Measurements from ENCODE around the gene PPM1N.

DNA sequence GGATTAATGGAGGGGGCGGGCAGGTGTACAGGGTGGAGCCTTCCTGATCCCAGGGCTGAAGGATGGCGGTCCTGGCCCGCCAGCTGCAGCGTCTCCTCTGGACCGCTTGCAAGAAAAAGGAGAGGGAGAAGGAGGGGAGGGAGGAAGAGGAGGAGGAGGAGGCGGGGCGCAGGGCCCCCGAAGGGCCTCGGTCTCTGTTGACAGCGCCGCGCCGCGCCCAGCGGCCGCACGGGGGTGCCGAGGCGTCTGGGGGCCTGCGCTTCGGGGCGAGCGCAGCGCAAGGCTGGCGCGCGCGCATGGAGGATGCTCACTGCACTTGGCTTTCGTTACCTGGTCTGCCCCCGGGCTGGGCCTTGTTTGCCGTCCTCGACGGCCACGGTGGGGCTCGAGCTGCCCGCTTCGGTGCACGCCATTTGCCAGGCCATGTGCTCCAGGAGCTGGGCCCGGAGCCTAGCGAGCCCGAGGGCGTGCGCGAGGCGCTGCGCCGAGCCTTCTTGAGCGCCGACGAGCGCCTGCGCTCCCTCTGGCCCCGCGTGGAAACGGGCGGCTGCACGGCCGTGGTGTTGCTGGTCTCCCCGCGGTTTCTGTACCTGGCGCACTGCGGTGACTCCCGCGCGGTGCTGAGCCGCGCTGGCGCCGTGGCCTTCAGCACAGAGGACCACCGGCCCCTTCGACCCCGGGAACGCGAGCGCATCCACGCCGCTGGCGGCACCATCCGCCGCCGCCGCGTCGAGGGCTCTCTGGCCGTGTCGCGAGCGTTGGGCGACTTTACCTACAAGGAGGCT, at the start of gene PPM1N:
- TF ChIP-seq, protein P1, sequence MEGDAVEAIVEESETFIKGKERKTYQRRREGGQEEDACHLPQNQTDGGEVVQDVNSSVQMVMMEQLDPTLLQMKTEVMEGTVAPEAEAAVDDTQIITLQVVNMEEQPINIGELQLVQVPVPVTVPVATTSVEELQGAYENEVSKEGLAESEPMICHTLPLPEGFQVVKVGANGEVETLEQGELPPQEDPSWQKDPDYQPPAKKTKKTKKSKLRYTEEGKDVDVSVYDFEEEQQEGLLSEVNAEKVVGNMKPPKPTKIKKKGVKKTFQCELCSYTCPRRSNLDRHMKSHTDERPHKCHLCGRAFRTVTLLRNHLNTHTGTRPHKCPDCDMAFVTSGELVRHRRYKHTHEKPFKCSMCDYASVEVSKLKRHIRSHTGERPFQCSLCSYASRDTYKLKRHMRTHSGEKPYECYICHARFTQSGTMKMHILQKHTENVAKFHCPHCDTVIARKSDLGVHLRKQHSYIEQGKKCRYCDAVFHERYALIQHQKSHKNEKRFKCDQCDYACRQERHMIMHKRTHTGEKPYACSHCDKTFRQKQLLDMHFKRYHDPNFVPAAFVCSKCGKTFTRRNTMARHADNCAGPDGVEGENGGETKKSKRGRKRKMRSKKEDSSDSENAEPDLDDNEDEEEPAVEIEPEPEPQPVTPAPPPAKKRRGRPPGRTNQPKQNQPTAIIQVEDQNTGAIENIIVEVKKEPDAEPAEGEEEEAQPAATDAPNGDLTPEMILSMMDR (IDR thresholded peaks at IDR 0.05) = no peak
- TF ChIP-seq EP300 (IDR thresholded peaks at IDR 0.05) (no peak), POLR2A (IDR thresholded peaks at IDR 0.05) (no peak), POLR2AphosphoS5 (IDR thresholded peaks at IDR 0.05) (no peak)

All from stomach (tissue), 4 donors.